ENCODE data around the gene GNPNAT1. TPM values are rescaled to one million over a fixed set of nuclear protein-coding genes. Genes with fewer than 3 reads are reported as not detected.
"Not testable (repeated sequence)": the region's sequence is repeated elsewhere in the genome, so short reads cannot be mapped to it uniquely, and the experiment has no call there.

The GNPNAT1 gene
- total RNA-seq, 1 donor from 2014 or later: 23.8 TPM

- not testable (repeated sequence) for DNase-seq
These were observed 63.9 kb downstream of the GNPNAT1 start for GRCh38 chr14:52727509-52727908.

Other genes with a start within 250 kb of the GNPNAT1 start
- 3.4 and 4.7 TPM in 2 replicates for gene TXNDC16, start 239.1 kb downstream of the GNPNAT1 start, total RNA-seq
- gene GPR137C, start 238.8 kb downstream of the GNPNAT1 start, total RNA-seq: 1.4 and 2.2 TPM in 2 replicates
- gene ERO1A, start 96.0 kb downstream of the GNPNAT1 start, total RNA-seq: 105 and 122 TPM in 2 replicates
- gene PSMC6, start 84.4 kb downstream of the GNPNAT1 start, total RNA-seq: 129 and 168 TPM in 2 replicates
- gene STYX, start 61.4 kb downstream of the GNPNAT1 start, total RNA-seq: 23.8 and 25.8 TPM in 2 replicates
- 84.2 and 102 TPM in 2 replicates for gene FERMT2, start 159.4 kb upstream of the GNPNAT1 start, total RNA-seq

Measured in dermis blood vessel endothelial cell (primary cell).